Smooth muscle cell (in vitro differentiated cells): ENCODE measurements around the gene ZCCHC7. TPM values are rescaled to one million over a fixed set of nuclear protein-coding genes. Genes with fewer than 3 reads are reported as not detected.

Source experiments
- DNase-seq: peaks from one replicate; lab custom pipeline; 2025; ENCODE audit not compliant: unreplicated experiment; lab: John Stamatoyannopoulos, UW
- H2AFZ ChIP-seq: fragments of 200-600 bp; sonication (generic); 2 replicates; pipeline ENCODE4 v1.6.0; 2016; ENCODE audit warnings: antibody characterized with exemption, low read depth, mild to moderate bottlenecking
- H3F3A ChIP-seq: fragments of 200-600 bp; sonication (generic); 2 replicates; pipeline ENCODE4 v1.6.0; 2017; ENCODE audit warnings: antibody characterized with exemption, low read depth
- H3K27ac ChIP-seq: fragments of 200-600 bp; sonication (generic); 2 replicates; pipeline ENCODE4 v1.5.1; 2016; ENCODE audit warnings: low read depth, mild to moderate bottlenecking
- H3K27me3 ChIP-seq: fragments of 200-600 bp; sonication (generic); 2 replicates; pipeline ENCODE4 v1.6.1; 2016; ENCODE audit warnings: low read depth, mild to moderate bottlenecking
- H3K36me3 ChIP-seq: fragments of 200-600 bp; sonication (generic); 2 replicates; pipeline ENCODE4 v1.5.1; 2016; ENCODE audit warnings: low read depth
- H3K4me1 ChIP-seq: fragments of 200-600 bp; sonication (generic); 2 replicates; pipeline ENCODE4 v1.5.1; 2016; ENCODE audit warnings: low read depth
- H3K4me2 ChIP-seq: fragments of 200-600 bp; sonication (generic); 2 replicates; pipeline ENCODE4 v1.6.0; 2016; ENCODE audit warnings: mild to moderate bottlenecking
- H3K4me3 ChIP-seq: fragments of 200-600 bp; sonication (generic); 2 replicates; pipeline ENCODE4 v1.5.1; 2016; ENCODE audit warnings: mild to moderate bottlenecking
- H3K79me2 ChIP-seq: fragments of 200-600 bp; sonication (generic); 2 replicates; pipeline ENCODE4 v1.6.0; 2016; ENCODE audit warnings: low read depth, mild to moderate bottlenecking
- H3K9ac ChIP-seq: fragments of 200-600 bp; sonication (generic); 2 replicates; pipeline ENCODE4 v1.6.0; 2016; ENCODE audit warnings: low read depth
- H3K9me3 ChIP-seq: fragments of 200-600 bp; sonication (generic); replicated peaks from 2 replicates; pipeline ENCODE4 v1.5.1; 2016; ENCODE audit warnings: low read depth
- H4K20me1 ChIP-seq: fragments of 200-600 bp; sonication (generic); 2 replicates; pipeline ENCODE4 v1.6.0; 2016; ENCODE audit warnings: low read depth
- CTCF ChIP-seq: fragments of 200-600 bp; sonication (generic); IDR thresholded peaks from 2 replicates; pipeline ENCODE4 v1.5.1; 2017; ENCODE audit warnings: borderline replicate concordance, mild to moderate bottlenecking, antibody characterized with exemption; ENCODE audit not compliant: insufficient read depth, poor library complexity, severe bottlenecking
- WGBS: methylation state at CpG from one replicate; pipeline ENCODE4 v1.1.7; 2016; ENCODE audit warnings: low lambda C conversion rate; 5-methylcytosine and 5-hydroxymethylcytosine counted together
- polyA plus RNA-seq: library from polyadenylated mRNA; unstranded; fragments of >200 nt; fragmentation: Nextera tagmentation; extraction: Ambion mirVana; gene quantifications from 2 replicates; pipeline ENCODE4 v1.2.1, GENCODE V29; 2016
- total RNA-seq: library from RNA; depleted of rRNA; stranded (reverse); fragments of >200 nt; gene quantifications from 2 replicates; pipeline ENCODE4 v1.2.3, GENCODE V29; 2014

The ZCCHC7 gene
- total and polyA plus RNA-seq, 2 experiments from 2014 or later = 19.0 to 24.7 TPM

- Histone ChIP-seq H4K20me1 (peaks cover 60% of the 10 kb centered on the region), H3K4me1 (peaks cover 63% of the 10 kb centered on the region), H3F3A (peaks cover 7% of the 10 kb centered on the region), H3K36me3 (peaks cover 5% of the 10 kb centered on the region), H2AFZ (no peak overlapping the region), H3K4me3 (no peak overlapping the region), H3K4me2 (no peak overlapping the region), H3K9ac (no peak overlapping the region), H3K27ac (no peak overlapping the region), H3K27me3 (no peaks in the 10 kb centered on the region), H3K79me2 (peaks cover 8% of the 10 kb centered on the region), H3K9me3 (peaks cover under 1% of the 10 kb centered on the region)
- no peak for TF ChIP-seq CTCF
- no peak for DNase-seq
- 53% methylated on average over 2 of the region's 2 CpGs for WGBS
These were observed 77.8 kb downstream of the ZCCHC7 start for GRCh38 chr9:37198039-37198729.

GRCh38 chr9:37198831-37199230 lies 78.5 kb downstream of the ZCCHC7 start:
- WGBS = 86% methylated on average over 1 of the region's 1 CpG

DNA sequence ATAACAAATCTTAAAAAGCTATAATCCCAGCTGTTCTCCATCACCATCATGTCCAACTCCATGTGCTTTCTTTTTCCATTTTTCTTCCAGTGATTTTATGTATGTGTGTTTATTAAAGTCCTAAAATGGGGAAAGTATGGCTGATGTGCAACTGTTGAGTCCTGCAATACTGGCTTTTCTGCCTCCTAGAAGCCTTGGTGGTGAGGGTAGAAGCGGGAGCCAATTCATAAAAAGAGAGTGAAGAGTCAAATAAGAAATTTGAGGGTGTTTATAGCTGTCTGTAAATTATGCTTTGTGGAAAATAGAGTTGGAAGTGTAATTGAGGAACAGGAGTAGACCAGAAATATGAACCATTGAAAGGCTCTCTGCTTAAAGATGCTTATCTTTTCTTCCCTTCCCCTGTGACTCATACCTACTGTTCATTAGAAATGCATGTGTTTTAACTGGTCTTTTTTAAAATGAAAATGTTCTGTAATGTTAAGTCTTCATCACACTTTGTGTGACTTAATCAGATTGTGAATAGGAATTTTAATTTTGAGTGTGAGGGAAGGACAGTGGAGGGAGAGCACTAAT lies 80.1 kb downstream of the ZCCHC7 start:
- H3K27me3 ChIP-seq = no peaks in the 10 kb centered on the region
- H3K27ac ChIP-seq = no peak overlapping the region
- peaks cover 51% of the 10 kb centered on the region for H3K4me1 ChIP-seq
- no peak overlapping the region for H3K4me3 ChIP-seq
- peaks cover 8% of the 10 kb centered on the region for H3K79me2 ChIP-seq
- peaks cover 7% of the 10 kb centered on the region for H3K9me3 ChIP-seq
- H3K9ac ChIP-seq = no peak overlapping the region
- WGBS = 51% methylated on average over 1 of the region's 1 CpG
- H3K36me3 ChIP-seq = peaks cover 5% of the 10 kb centered on the region
- no peak overlapping the region for H3K4me2 ChIP-seq
- no peak for TF ChIP-seq CTCF
- H4K20me1 ChIP-seq = peaks cover 70% of the 10 kb centered on the region
- peaks cover 7% of the 10 kb centered on the region for H3F3A ChIP-seq
- DNase-seq = no peak
- no peak overlapping the region for H2AFZ ChIP-seq

More at GRCh38 chr9:37198831-37199230, 78.5 kb downstream of the ZCCHC7 start:
- no peak for DNase-seq
- H3K4me1 ChIP-seq = peaks cover 57% of the 10 kb centered on the region
- no peak overlapping the region for H2AFZ ChIP-seq
- TF ChIP-seq CTCF = no peak
- H3K36me3 ChIP-seq = peaks cover 5% of the 10 kb centered on the region
- H3K4me3 ChIP-seq = no peak overlapping the region
- H3K4me2 ChIP-seq = no peak overlapping the region
- H3K9ac ChIP-seq = no peak overlapping the region
- peaks cover 65% of the 10 kb centered on the region for H4K20me1 ChIP-seq
- peaks cover 7% of the 10 kb centered on the region for H3K9me3 ChIP-seq
- peaks cover 8% of the 10 kb centered on the region for H3K79me2 ChIP-seq
- no peaks in the 10 kb centered on the region for H3K27me3 ChIP-seq
- no peak overlapping the region for H3K27ac ChIP-seq
- peaks cover 7% of the 10 kb centered on the region for H3F3A ChIP-seq

- Histone ChIP-seq H3F3A (peaks cover 7% of the 10 kb centered on the region), H3K4me3 (no peak overlapping the region), H3K9me3 (peaks cover 7% of the 10 kb centered on the region), H3K36me3 (peaks cover 5% of the 10 kb centered on the region), H3K79me2 (peaks cover 8% of the 10 kb centered on the region), H2AFZ (no peak overlapping the region), H3K27me3 (no peaks in the 10 kb centered on the region), H3K27ac (no peak overlapping the region), H3K4me2 (no peak overlapping the region), H3K4me1 (peaks cover 40% of the 10 kb centered on the region), H3K9ac (no peak overlapping the region), H4K20me1 (peaks cover 73% of the 10 kb centered on the region)
- no peak for DNase-seq
- TF ChIP-seq CTCF = no peak
- 83% methylated on average over 1 of the region's 1 CpG for WGBS
These were observed 81.2 kb downstream of the ZCCHC7 start for GRCh38 chr9:37201581-37201980.
